ELF-1 (cell line): Measurements from ENCODE around the gene NLRP6.
"Not testable (repeated sequence)": the region's sequence is repeated elsewhere in the genome, so short reads cannot be mapped to it uniquely, and the experiment has no call there.

Source experiments
- DNase-seq: peaks from one replicate; pipeline ENCODE4 v3.0.0-alpha.2; 2016; ENCODE audit warnings: low read depth, low spot score

Gene NLRP6

DNA sequence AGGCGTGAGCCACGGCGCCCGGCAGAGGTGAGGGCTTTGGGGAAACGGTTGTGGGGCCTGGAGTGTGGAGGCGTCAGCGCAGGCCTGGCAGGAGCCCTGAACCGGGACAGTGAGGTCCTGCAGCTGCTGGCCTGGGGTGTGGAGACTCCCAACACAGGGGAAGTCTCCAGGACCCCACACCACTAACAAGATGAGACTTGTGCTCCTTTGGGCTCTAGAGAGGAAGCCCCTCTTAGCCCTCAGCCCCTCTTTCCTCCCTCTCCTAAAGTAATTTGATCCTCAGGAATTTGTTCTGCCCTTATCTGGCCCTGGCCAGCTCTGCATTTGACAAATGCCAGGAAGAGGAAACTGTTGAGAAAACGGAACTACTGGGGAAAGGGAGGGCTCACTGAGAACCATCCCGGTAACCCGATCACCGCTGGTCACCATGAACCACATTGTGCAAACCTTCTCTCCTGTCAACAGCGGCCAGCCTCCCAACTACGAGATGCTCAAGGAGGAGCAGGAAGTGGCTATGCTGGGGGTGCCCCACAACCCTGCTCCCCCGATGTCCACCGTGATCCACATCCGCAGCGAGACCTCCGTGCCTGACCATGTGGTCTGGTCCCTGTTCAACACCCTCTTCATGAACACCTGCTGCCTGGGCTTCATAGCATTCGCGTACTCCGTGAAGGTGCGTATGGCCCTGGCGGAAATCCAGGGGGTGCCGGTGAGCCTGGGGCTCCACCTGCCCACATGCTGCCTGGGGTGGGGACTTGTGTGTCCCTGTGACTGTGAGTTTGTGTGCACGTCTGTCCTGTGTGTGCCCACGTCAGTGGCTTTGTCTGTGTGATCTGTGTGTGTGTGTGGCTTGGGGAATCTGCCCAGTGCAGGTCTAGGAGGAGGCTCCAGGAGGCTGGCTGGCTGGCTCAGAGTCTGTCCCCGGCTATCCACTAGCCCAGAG, 29.8 kb downstream of the NLRP6 start, which contains the start of gene IFITM2:
Gene IFITM2, plus strand, starts transcription at position 51 of the 943 bp plus-strand sequence. Its CDS starts 377 bp downstream, at position 428.
- DNase-seq = peak; percentile 87

DNA sequence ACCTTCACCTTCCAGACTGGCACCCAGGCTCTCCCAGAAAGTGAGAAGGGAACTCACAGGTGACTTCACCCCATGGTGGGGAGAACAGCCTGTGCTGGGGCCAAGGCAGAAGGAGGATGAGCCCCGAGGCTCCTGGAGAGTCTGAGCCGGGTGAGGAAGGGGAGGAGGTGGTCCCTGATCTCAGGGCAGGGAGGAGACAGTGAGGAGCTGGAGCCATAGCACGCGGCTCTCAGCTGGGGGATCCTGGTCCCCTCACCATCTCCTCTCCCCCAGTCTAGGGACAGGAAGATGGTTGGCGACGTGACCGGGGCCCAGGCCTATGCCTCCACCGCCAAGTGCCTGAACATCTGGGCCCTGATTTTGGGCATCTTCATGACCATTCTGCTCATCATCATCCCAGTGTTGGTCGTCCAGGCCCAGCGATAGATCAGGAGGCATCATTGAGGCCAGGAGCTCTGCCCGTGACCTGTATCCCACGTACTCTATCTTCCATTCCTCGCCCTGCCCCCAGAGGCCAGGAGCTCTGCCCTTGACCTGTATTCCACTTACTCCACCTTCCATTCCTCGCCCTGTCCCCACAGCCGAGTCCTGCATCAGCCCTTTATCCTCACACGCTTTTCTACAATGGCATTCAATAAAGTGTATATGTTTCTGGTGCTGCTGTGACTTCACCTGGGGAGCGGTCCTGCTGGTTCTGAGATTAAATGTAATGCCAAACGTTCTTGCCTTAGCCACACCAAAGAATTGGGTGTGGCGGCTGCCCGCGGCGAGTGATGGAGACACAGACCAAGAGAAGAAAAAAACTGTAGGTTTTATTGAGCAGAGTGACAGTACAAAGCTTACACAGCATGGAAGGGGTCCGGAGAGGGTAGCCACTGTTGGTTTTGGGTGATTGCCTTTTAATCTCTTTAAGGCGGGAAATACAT, 30.8 kb downstream of the NLRP6 start:
- not testable (repeated sequence) for DNase-seq

DNA sequence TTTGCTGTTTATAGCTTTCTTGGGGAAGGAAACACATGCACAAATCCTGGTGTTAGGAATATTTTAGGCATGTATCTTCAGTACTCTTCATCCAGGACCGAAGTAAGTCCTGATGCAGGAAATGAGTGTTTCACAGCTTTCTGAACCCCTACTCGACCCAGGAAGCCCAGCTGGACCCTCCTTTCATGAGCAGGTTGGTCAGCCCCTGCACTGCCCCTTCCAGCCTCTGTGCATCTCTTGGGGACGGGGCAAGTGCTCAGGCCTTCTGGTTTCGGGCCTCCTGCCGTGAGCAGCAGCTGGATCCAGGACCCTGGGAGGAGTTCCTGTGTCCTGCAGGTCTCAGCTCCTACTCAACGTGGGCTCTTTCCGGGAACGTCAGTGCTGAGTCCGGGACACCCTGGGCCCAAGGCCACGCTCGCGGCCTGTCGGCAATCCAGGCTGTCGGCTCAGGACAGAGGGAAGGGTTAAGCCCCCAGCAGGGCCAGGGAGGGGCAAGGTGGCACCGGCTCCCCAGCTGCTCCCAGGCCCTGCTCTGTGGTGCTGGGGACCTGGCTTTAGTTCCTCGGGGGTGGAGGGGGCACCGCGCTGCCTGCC, 31.9 kb downstream of the NLRP6 start:
- DNase-seq = not testable (repeated sequence)

DNA sequence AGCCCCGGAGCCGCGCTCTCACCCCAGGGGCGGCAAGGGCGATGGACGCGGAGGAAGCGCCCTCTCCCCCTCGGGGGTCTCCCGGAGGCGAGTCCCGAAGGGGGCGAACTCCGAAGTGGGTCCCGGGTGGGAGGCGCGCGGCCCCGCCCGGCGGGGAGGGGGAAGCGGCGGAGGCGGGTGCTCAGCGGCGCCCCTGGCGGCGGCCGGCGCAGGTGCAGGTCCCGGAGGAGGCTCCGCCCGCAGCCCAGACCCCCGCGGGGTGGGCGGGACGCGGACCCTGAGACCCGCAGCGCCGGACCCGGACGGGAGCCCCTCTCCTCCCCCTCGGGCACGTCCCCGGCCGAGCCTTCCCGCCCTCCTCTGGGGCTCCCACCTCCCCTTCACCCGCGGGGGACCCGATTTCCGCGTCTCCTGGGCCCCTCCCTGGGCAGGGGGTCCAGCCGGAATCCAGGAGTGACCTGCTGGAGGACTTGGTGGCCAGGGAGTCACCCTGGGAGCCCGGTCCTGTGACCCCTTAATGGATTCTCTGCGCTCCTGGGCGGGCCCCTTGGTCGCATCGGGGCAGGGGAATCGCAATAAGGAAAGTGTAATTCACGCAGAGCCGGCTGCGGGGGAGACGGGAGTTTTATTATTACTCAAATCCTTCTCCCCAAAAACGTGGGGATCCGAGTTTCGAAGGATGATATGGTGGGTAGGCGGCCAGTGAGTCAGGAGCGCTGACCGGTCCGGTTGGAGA, 33.0 kb downstream of the NLRP6 start:
- not testable (repeated sequence) for DNase-seq

DNA sequence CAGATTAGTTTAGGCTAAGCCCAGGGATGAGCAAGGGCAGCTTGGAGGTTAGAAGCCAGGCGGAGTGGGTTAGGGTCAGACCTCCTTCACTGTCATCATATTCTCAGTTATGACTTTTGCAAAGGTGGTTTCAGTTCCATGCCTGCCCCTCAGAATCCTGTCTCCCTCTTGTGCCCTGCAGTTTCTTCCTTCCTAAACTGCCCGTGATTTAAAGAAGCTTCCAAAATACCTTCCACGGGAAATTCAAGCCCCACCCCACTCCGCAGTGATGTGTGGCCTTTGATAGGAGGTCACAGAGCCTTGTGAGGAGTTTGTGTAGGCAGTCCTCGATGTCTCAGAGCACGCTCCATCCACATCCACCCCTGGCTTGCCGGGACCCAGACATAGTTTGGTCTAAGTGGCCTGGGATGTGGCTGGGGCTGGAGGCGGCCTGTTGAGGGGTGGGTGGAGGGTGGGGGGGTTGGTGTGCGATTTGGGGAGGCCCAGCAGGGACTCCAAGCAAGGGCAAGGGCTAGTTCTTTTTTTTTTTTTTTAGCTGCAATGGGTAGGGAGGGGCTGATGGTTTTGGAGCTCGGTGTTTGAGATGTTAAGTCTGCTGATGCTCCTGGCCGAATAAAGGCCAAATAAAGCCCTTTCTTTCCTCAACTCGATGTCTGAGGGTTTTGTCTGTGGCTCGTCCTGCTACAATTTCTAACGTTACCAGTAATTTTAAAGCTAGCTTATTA, 34.0 kb downstream of the NLRP6 start:
- DNase-seq = no peak

DNA sequence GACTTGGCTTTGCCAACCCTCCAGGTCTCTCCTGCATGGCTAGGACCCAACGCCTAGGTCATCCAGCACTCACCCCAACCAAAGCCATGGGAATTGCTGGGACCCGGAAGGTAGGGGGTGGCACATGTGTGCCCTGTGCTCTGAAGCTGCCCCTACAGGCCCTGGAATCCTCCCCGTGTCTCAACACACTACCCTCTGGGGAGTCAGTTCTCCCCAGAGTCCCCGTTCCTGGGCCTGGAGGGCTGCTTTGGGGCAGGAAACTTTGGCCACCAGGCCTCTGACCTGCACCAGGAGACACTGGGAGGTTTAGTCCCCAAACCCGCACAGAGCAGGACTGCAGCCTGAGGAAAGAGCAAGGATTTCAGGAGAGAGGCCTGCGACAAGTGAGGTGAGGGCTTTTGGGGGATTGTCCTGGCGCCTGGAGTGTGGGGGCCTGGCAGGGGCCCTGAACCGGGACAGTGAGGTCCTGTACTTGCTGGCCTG, 35.1 kb downstream of the NLRP6 start:
- DNase-seq = no peak

DNA sequence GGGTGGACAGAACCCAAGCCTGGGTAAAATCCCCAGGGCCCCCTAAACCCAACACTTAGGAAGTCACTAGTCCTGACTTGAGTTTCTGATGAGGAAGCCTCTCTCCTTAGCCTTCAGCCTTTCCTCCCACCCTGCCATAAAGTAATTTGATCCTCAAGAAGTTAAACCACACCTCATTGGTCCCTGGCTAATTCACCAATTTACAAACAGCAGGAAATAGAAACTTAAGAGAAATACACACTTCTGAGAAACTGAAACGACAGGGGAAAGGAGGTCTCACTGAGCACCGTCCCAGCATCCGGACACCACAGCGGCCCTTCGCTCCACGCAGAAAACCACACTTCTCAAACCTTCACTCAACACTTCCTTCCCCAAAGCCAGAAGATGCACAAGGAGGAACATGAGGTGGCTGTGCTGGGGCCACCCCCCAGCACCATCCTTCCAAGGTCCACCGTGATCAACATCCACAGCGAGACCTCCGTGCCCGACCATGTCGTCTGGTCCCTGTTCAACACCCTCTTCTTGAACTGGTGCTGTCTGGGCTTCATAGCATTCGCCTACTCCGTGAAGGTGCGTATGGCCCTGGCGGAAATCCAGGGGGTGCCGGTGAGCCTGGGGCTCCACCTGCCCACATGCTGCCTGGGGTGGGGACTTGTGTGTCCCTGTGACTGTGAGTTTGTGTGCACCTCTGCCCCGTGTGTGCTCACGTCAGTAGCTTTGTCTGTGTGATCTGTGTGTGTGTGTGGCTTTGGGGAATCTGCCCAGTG, 35.8 kb downstream of the NLRP6 start, which contains the start of gene IFITM1:
Gene IFITM1, plus strand, starts transcription at position 254 of the 767 bp plus-strand sequence. Its CDS starts 131 bp downstream, at position 385.
- peak; percentile 79 for DNase-seq

DNA sequence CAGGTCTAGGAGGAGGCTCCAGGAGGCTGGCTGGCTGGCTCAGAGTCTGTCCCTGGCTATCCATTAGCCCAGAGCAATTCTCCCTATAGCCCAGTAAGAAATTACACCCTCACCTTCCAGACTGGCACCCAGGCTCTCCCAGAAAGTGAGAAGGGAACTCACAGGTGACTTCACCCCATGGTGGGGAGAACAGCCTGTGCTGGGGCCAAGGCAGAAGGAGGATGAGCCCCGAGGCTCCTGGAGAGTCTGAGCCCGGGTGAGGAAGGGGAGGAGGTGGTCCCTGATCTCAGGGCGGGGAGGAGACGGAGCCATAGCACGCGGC, 36.3 kb downstream of the NLRP6 start:
- DNase-seq = not testable (repeated sequence)

DNA sequence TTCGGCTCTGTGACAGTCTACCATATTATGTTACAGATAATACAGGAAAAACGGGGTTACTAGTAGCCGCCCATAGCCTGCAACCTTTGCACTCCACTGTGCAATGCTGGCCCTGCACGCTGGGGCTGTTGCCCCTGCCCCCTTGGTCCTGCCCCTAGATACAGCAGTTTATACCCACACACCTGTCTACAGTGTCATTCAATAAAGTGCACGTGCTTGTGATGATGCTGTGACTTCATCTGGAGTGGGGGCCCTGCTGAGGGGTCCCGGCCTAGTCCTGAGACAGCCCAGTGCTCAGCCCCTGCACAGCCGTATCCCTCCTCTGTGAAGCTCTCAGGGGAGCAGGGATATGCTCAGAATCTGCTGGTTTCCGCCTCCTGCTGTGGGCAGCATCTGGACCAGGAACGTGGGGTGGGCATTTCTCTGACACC, 36.9 kb downstream of the NLRP6 start:
- DNase-seq = no peak

DNA sequence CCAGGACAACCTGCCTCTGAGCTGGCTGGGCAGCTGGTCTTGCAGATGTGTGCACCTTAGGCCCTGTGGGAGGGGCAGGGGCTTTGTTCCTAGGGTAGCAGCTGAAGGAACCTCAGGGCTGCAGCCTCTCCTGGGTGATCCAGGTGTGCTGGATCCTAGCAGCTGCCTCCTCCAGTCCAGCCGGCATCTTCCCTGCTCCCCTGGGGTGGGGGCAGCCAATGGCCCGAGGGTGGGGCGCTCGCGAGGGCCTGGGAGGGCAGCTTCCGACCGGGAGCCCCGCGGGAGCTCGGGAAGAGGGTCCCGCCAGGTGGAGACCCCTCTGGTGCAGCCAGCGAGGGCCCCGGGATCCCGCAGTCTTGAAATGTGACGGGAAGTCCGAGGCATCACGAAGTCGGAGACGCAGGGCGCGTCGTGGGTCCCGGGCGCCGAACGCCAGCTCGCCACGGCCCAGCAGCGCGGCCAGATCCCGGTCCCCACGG, 37.3 kb downstream of the NLRP6 start:
- no peak for DNase-seq

DNA sequence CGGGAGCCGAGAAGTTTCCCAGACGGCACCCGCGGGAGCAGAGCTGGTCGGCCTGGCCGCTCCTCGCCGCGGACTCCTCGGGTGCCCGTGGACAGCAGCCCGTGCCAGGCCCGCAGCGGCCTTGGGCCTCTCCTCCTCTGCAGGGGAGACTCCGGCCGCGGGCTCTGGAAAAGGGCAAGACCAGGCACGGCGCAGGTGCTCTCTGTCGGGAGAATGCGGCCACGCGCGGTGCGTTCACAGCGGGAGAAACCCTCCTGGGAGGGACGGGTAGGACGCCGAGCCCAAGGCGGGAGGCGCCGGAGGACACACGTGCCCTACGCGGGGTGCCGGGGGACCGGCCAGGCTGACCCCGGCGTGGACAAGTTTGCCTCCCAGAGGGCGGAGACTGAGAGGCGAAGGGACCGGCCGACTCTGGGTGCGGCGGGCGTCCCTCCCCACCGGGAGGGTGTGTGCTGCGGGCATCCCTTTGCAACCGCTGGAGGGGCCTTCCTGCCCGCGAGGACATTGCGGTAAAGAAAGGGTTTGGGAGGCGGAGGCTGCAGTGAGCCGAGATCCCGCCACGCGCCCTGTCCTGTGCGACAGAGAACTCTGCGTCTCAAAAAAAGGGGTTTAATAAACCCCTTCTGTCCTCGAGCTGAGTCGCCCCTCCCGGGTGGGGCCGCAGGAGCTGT, 38.0 kb downstream of the NLRP6 start:
- peak; percentile 55 for DNase-seq

DNA sequence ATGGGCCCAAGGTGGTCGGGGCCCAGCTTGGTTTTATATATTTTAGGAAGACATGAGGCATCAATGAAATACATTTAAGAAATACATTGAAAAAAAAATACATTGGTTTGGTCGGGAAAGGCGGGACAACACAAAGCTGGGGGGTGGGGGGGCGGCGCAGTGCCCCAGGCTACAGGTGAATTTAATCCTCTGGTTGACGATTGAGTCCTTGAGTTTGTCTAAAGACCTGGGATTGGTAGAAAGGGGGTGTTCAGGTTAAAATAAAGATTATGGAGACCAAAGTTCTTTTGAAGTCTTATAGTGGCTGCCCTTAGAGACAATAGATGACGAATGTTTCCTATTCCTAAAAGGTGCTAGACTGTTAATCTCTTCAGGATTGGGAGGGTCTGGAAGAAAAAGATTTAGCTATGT, 38.7 kb downstream of the NLRP6 start:
- peak; percentile 67 for DNase-seq

DNA sequence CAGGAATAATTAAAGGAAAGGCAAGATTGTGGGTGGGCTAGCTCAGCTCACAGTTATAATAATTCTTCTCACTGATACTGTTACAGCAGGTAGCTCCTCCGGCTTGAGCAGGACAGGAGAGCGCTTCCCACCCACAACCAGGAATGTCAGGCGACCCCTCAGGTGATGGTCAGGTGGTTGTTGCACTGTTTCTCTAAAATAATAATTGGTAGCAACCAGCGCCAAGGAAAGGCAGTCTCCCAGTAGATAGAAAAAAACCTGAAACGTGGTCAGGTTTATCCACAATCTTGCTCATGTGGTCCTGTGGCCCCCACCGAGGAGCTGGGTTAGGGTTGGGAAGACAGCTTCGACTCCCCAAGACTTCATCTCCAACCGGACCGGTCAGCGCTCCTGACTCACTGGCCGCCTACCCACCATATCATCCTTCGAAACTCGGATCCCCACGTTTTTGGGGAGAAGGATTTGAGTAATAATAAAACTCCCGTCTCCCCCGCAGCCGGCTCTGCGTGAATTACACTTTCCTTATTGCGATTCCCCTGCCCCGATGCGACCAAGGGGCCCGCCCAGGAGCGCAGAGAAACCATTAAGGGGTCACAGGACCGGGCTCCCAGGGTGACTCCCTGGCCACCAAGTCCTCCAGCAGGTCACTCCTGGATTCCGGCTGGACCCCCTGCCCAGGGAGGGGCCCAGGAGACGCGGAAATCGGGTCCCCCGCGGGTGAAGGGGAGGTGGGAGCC, 39.6 kb downstream of the NLRP6 start:
- DNase-seq = peak; percentile 67

DNA sequence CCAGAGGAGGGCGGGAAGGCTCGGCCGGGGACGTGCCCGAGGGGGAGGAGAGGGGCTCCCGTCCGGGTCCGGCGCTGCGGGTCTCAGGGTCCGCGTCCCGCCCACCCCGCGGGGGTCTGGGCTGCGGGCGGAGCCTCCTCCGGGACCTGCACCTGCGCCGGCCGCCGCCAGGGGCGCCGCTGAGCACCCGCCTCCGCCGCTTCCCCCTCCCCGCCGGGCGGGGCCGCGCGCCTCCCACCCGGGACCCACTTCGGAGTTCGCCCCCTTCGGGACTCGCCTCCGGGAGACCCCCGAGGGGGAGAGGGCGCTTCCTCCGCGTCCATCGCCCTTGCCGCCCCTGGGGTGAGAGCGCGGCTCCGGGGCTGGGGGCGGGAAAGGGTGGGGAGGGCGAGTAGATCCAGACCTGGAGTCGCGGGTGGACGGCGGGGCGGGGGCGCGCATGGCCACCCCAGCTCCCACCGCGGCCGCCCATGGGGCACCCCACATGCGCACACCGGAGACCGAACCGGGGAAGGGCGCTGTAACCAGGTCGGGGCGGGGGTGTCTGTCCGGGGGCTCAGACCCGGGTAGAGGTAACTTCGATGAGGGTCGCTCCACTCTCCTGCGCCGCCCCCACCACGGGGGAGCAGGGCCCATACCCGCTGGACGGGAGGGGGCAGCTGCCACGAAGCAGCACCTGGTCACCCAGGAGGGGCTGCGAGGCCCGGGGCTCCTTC, 40.4 kb downstream of the NLRP6 start:
- not testable (repeated sequence) for DNase-seq

DNA sequence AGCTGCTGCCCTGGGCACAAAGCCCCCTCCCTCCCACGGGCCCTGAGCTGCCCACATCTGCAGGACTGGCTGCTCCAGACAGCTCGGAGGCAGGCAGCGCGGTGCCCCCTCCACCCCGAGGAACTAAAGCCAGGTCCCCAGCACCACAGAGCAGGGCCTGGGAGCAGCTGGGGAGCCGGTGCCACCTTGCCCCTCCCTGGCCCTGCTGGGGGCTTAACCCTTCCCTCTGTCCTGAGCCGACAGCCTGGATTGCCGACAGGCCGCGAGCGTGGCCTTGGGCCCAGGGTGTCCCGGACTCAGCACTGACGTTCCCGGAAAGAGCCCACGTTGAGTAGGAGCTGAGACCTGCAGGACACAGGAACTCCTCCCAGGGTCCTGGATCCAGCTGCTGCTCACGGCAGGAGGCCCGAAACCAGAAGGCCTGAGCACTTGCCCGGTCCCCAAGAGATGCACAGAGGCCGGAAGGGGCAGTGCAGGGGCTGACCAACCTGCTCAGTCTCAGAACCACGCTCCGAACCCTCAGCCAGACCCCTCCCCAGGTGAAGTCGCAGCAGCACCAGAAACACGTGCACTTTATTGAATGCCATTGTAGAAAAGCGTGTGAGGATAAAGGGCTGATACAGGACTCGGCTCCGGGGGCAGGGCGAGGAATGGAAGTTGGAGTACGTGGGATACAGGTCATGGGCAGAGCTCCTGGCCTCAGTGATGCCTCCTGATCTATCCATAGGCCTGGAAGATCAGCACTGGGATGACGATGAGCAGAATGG, 41.1 kb downstream of the NLRP6 start:
- peak; percentile 69 for DNase-seq

DNA sequence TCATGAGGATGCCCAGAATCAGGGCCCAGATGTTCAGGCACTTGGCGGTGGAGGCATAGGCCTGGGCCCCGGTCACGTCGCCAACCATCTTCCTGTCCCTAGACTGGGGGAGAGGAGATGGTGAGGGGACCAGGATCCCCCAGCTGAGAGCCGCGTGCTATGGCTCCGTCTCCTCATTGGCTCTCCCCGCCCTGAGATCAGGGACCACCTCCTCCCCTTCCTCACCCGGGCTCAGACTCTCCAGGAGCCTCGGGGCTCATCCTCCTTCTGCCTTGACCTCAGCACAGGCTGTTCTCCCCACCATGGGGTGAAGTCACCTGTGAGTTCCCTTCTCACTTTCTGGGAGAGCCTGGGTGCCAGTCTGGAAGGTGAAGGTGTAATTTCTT, 41.7 kb downstream of the NLRP6 start:
- not testable (repeated sequence) for DNase-seq

DNA sequence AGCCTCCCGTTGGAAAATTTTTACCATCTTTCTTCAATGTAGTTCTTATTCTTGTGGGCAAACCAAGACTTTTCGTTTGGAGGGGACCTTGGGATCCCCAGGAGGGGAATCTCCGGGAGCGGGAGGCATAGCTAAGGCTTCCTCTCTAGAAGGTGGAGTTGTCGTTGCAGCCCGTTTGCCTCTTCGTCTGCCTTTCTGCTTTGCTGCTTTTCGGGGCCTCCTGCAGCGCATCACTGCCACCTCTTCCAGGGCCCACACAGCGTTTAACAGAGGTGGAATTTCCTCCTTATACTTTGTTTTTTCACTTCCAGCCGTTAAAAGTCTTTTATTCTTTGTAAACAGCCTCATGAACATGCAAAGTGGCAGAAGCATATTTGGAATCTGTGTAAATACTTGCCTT, 45.9 kb downstream of the NLRP6 start:
- DNase-seq = no peak
